Lung microvascular endothelial cell (primary cell): ENCODE results near the gene SSC4D. TPM values are rescaled to one million over a fixed set of nuclear protein-coding genes. Genes with fewer than 3 reads are reported as not detected.

Experiments
- DNase-seq, 2 donors: peaks; one replicate each; pipeline versions ENCODE4 v3.0.0 to v3.0.0-alpha.2; 2010; ENCODE audit warnings: low read depth in 2 of 2
- total RNA-seq: library from RNA; depleted of rRNA; stranded (reverse); fragments of >200 nt; gene quantifications from 2 replicates; pipeline ENCODE4 v1.2.1, GENCODE V29; 2014

The SSC4D gene
- total RNA-seq, 1 donor from 2014 or later = 0.40 TPM

DNA sequence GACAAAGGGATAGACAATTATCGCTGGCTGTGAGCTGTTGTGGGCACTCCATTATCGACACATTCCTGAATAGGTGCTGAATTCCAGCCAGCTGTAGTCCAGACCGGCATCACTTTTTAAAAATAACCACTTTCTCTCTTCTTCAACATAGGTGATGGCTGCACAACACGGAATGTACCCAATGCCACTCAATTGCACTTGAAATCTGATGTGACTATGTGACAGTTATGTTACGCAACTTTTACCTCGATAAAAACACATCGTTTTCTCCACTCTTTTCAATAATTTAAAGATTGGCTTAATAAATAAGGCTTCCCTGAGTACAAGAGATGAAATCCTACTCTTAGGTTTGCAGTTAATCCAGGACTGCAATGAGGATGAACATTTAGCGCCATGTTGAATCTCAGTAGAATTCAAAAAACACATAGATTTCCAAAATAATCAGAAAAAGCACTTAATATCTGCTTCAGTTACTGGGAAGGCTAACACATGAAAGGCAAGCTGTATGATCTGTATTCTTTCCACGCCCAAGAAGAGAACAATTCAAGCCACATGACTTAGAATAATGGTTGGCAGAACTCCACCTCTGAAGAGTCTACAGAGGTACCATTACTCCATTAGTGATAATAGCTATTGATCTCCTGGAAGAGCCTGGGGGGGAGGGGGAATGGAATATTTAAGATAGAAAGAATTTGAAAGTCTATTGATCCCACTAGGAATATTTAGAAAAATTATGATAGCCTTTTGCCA lies 54.3 kb downstream of the SSC4D start:
- DNase-seq = peak; percentile 27 to 44

DNA sequence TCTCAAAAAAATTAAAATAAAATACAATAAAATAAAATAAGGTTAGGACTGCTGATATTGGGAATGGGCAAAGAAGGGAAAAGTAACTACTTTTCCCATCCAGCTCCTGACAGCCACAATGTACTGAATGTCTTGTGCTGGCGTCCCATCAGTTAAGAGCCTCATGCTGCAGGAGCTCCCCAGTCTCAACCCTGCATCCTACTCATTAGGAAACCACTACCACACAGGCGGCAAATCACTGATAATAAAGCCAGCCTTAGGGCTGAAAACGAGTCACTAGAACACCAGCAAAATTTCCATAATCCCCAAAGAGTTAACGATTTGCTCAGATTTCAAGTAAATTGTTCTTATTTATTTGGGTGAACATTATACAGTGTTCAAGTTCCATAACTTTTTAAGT lies 55.0 kb downstream of the SSC4D start:
- no peak for DNase-seq

DNA sequence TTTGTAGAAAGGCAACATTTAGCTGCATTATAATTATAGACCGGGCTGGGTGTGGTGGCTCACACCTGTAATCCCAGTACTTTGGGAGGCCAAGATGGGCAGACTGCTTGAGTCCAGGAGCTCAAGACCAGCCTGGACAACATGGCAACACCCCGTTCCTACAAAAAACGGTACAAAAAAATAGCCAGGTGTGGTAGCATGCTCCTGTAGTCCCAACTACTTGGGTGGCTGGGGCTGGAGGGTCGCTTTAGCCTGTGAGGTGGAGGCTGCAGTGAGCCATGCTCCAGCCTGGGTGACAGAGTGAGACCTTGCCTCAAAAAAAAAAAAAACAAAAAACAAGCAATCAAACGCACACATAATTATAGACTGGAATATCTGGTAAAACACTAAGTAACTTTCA lies 55.8 kb downstream of the SSC4D start:
- DNase-seq = no peak

DNA sequence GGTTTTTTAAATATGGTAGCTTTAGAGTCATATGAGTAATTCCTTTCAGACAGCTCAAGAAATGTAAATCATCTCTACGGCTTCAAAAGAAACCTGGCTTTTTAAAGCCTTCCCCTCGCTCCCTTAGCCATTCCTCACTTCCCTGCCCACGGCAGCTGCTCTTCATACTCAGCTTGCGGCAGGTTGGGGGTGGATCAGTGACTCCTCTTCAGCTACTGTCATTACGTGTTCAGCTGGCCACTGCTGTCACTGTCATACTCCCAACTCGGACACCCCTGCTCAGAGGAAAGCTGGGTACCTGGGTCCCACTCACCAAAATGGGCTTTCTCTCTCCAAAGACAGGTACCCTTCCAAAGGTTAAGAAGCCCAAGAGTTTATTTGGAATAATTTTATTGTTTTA lies 57.3 kb downstream of the SSC4D start:
- no peak for DNase-seq

DNA sequence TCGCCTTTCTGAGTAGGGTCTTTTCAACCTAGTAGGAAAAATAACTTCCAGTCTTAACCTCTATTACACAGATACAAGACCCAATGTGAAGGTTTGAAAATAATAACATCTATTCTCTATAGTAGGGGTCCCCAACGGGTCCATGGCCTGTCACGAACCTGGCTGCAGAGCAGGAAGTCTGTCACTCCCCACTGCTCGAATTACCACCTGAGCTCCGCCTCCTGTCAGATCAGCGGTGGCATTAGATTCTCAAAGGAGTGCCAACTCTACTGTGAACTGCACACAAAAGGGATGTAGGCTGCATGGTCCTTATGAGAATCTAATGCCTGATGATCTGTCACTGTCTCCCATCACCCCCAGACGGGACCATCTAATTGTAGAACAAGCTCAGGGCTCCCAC lies 58.1 kb downstream of the SSC4D start:
- no peak for DNase-seq

DNA sequence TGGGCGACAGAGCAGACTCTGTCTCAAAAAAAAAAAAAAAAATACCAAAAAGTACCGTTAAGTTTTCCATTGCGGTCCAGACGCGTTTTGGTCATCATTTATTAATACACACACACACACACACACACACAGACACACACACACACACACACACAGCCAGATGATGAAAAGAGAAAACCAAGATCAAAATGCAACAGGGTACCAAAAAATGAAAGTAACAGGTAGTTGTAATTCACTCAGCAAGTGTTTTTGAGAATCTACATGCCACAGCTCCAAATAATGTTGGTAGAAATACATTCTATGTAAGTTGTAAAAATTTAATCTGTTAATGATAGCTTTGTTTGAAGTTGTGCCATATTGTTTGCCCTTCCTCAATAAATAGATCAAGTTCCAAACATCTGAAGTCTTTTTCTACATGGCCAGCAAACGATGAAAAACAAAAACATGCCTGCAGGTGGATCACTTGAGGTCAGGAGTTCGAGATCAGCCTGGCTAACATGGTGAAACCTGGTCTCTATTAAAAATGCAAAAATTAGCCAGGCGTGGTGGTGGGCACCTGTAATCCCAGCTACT lies 60.1 kb downstream of the SSC4D start:
- no peak for DNase-seq

DNA sequence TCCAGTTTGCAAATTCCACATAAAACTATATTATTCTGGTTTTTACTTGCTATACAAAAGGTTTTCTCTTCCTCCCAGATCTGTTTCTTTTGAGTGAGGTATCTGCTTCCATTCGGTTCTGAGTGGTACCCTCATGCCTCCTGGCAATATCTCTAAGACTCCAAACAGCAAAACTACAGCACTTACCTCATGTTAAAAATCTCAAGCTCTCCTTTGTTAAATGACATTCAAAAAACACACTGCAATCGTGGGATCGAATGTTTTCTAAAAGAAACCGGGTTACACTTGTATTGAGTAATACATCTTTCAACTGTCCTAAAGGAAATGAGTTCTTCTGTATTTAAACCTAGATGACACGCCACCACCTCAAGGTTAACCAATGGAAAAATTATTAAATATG lies 61.8 kb downstream of the SSC4D start:
- DNase-seq = no peak

DNA sequence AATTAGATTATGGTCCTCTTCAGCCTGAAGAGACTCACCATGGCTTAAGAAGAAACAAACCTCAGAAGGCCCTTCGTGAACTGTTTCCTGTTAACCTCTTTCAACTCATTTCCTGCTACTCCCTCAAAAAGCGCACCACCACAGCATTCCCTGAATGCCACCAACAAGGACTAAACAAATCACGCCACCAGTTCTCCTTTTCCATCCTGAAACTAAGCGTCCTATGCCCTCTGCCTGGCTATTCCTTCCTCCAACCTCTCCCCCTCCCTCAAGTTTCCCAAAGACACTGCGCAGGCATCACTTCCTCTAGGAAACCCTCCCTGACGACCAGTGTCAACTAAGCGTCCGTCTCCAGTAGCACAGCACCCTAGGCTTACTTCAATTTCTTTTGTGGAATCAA lies 62.7 kb downstream of the SSC4D start:
- peak; percentile 33 to 84 for DNase-seq

DNA sequence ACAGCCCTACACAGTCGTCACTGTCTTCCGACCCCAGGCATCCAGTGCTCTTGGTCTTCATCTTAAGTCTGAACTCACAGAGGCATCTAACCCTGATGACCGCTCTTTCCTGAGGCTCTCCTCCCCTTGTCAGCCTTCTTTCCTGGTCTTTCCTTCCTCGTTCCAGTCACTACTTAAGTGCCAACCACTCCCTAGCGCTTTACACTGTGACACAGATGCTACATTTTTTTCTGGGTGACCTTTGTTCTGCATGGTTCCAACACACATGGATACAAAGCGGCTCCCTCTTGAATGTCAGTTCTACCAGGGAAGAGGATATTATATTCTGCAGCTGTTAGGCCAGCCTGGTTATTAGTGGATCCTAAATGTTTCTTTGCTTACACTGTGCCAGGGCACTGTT lies 63.4 kb downstream of the SSC4D start:
- no peak for DNase-seq

DNA sequence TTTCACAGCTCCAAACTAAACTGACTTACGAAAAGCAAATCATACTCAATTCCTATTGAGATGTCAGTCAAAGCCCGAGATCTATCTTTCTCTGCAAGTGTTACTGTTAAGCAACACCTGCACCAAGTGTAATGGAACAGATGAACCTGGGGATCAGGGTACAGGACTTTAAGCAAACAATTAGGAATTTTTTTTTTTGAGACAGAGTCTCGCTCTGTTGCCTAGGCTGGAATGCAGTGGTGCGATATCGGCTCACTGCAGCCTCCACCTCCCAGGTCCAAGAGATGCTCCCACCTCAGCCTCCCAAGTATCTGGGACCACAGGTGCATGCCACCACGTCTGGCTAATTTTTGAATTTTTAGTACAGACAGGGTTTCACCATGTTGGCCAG lies 65.6 kb downstream of the SSC4D start:
- no peak for DNase-seq

DNA sequence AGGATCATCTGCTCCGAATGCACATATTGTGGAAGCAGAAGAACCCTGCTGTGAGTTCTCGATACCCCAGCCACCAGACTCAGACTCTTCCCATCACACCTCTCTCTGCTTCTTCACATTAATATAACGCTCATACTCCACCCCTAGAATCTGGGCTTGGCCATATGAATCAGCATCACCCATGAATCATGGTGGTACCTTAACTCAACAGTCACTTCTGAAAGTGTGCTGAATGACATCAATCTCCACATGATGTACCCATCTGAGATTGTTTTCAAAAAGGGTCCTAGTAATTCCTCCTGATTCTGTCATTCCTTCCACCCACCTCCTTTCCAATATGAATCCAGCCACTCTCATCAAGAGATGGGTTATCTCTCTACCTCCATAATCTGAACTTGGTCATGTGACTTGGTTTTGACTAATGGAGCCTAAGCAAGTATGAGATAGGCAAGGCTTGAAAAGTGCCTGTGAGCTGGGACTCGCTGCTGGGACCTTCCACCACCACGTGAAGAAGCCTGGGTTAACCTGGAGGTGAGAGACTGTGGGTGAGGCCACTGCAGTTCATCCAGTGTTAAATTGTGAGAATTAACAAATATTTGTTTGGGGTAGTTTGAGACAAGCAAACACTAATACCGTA lies 66.1 kb downstream of the SSC4D start:
- DNase-seq = peak in 1 of 2 donors; percentile 26

DNA sequence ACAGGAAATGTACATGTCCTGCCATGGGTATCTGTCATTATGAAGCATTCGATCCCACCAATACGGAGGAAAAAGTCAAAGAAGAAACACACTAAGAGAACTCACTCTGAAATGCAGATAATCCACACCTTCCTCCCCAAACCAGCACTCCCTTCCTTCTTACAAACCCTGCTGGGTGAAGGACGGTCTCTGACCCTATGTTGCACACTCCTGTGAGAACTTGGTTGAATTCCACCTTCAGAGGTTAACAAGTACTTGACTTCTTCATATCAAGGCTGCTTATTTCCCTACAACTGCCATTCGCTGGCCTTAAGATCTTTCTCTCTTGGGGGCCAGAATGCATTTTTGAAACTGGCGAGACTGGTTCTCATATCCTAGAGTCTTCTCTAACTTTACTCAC lies 67.3 kb downstream of the SSC4D start:
- no peak for DNase-seq

DNA sequence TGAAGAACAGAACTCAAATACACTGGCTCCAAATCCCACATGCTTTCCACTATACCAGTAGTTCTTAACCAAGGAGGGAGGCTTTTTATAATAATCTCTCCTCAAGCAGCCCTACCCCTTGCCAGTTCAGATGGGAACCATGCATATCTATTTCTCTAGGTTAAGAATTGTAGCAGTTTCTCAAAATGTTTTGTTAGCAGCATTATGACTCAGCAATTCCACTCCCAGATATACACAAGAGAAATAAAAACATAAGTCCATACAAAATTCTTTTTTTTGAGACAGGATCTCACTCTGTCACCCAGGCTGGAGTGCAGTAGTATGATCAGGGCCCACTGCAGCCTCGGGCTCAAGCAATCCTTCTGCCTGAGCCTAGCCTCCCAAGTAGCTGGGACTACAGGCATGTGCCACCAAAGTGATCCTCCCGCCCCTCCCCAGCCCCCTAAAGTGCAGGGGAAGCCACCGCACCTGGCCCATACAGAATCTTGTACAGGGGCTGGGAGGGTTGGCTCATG lies 68.8 kb downstream of the SSC4D start:
- peak; percentile 53 to 72 for DNase-seq

Other genes with a start within 250 kb of the SSC4D start
- 1.5 and 3.0 TPM in 2 replicates for gene SRRM3, start 207.8 kb downstream of the SSC4D start, total RNA-seq
- 78.5 and 125 TPM in 2 replicates for gene HSPB1, start 107.0 kb downstream of the SSC4D start, total RNA-seq
- gene YWHAG, start 50.7 kb downstream of the SSC4D start, total RNA-seq = 69.3 and 98.4 TPM in 2 replicates
- 0.65 and 1.8 TPM in 2 replicates for gene ZP3, start 15.3 kb upstream of the SSC4D start, total RNA-seq
- 2.0 and 3.6 TPM in 2 replicates for gene DTX2, start 52.0 kb upstream of the SSC4D start, total RNA-seq
- gene UPK3B, start 100.9 kb upstream of the SSC4D start, total RNA-seq = under 0.01 TPM in 2 replicates
- not detected in 2 replicates for gene SPDYE16, start 133.6 kb upstream of the SSC4D start, total RNA-seq
- gene POMZP3, start 217.6 kb upstream of the SSC4D start, total RNA-seq = 1.7 and 3.8 TPM in 2 replicates